ENCODE data around the gene TSPAN18. TPM values are rescaled to one million over a fixed set of nuclear protein-coding genes. Genes with fewer than 3 reads are reported as not detected.
"Not testable (repeated sequence)": the region's sequence is repeated elsewhere in the genome, so short reads cannot be mapped to it uniquely, and the experiment has no call there.

The TSPAN18 gene
- total RNA-seq, 1 donor from 2014 or later: 25.4 TPM

- intact Hi-C loops (cut with micrococcal nuclease): loop anchor here (2.0 kb wide), 1 partner anchor 33 kb away; no protein-coding TSS in a partner anchor
These were observed 135.2 kb downstream of the TSPAN18 start for GRCh38 chr11:44861849-44862557.

- intact Hi-C loops (cut with micrococcal nuclease): loop anchor here (2.0 kb wide), 1 partner anchor 32 kb away; no protein-coding TSS in a partner anchor
These were observed 135.9 kb downstream of the TSPAN18 start for GRCh38 chr11:44862558-44863101.

GRCh38 chr11:44863231-44863630 lies 136.5 kb downstream of the TSPAN18 start:
- intact Hi-C loops (cut with micrococcal nuclease): loop anchor here (2.0 kb wide), 1 partner anchor 32 kb away; no protein-coding TSS in a partner anchor

GRCh38 chr11:44865866-44866272 lies 139.1 kb downstream of the TSPAN18 start:
- intact Hi-C loops (cut with micrococcal nuclease): no loop called here

GRCh38 chr11:44866286-44866685 lies 139.5 kb downstream of the TSPAN18 start:
- intact Hi-C loops (cut with micrococcal nuclease): no loop called here

GRCh38 chr11:44868021-44868420 lies 141.3 kb downstream of the TSPAN18 start:
- intact Hi-C loops (cut with micrococcal nuclease): no loop called here

GRCh38 chr11:44868455-44869421 lies 142.0 kb downstream of the TSPAN18 start:
- intact Hi-C loops (cut with micrococcal nuclease): no loop called here

- intact Hi-C loops (cut with micrococcal nuclease): no loop called here
These were observed 143.4 kb downstream of the TSPAN18 start for GRCh38 chr11:44870181-44870580.

GRCh38 chr11:44870615-44871176 lies 143.9 kb downstream of the TSPAN18 start:
- intact Hi-C loops (cut with micrococcal nuclease): no loop called here

- intact Hi-C loops (cut with micrococcal nuclease): not testable (repeated sequence)
These were observed 144.9 kb downstream of the TSPAN18 start for GRCh38 chr11:44871682-44872081.

- intact Hi-C loops (cut with micrococcal nuclease): no loop called here
These were observed 145.8 kb downstream of the TSPAN18 start for GRCh38 chr11:44872556-44872955.

- intact Hi-C loops (cut with micrococcal nuclease): no loop called here
These were observed 146.8 kb downstream of the TSPAN18 start for GRCh38 chr11:44873537-44873936.

GRCh38 chr11:44874284-44874683 lies 147.5 kb downstream of the TSPAN18 start:
- intact Hi-C loops (cut with micrococcal nuclease): no loop called here

- intact Hi-C loops (cut with micrococcal nuclease): no loop called here
These were observed 148.3 kb downstream of the TSPAN18 start for GRCh38 chr11:44875037-44875436.

- intact Hi-C loops (cut with micrococcal nuclease): no loop called here
These were observed 149.5 kb downstream of the TSPAN18 start for GRCh38 chr11:44876194-44876723.

- intact Hi-C loops (cut with micrococcal nuclease): no loop called here
These were observed 150.1 kb downstream of the TSPAN18 start for GRCh38 chr11:44876906-44877305.

- intact Hi-C loops (cut with micrococcal nuclease): no loop called here
These were observed 151.1 kb downstream of the TSPAN18 start for GRCh38 chr11:44877571-44878497.

- intact Hi-C loops (cut with micrococcal nuclease): no loop called here
These were observed 151.9 kb downstream of the TSPAN18 start for GRCh38 chr11:44878711-44879110.

- intact Hi-C loops (cut with micrococcal nuclease): no loop called here
These were observed 152.7 kb downstream of the TSPAN18 start for GRCh38 chr11:44879432-44879831.

- intact Hi-C loops (cut with micrococcal nuclease): no loop called here
These were observed 153.7 kb downstream of the TSPAN18 start for GRCh38 chr11:44880511-44880910.
